HG03354 (cell line): Measurements from ENCODE around the gene MUCL3.
"Not testable (repeated sequence)": the region's sequence is repeated elsewhere in the genome, so short reads cannot be mapped to it uniquely, and the experiment has no call there.

ENCODE experiments used
- ATAC-seq: cut with Tn5 transposase; IDR thresholded peaks from one replicate; pipeline ENCODE4 v1.9.1; 2021; ENCODE audit warnings: mild to moderate bottlenecking; ENCODE audit not compliant: unreplicated experiment, poor library complexity, severe bottlenecking

MUCL3 gene

DNA sequence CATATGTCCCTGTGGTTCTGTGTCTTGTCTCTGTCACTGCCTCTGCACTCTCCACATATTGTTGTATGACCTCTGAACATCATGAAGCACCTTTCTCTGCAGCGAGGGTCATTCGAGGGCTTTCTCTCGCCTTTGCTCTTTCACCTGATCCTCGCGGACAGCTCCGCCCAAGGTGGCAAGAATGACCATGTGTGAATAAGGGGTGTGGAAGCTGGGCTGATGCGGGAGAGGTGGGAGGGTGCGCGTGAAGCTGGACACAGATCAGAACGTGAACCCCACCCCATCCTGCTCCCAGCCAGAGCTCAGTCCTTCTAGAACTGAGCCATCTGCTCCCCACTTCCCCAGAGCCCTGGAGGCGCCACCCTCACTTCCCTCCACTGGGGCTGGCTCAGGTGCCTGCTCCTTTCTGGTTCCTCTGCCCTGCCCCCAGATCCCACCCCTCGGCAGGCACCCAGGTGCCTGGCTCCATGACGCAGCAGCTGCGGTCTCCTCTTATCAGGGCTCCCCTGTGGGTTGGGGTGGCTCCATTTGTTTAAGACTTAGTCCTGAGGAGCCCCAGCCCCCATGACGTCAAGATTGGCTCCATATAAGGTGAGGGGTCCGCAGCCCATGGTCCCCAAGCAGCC is at the start of gene MUCL3:
MUCL3 (plus strand) TSS at position 613 of the 626 bp plus-strand sequence. CDS start 27 bp downstream, outside the sequence.
- no peak for ATAC-seq

- ATAC-seq = no peak
Measured at GRCh38 chr6:30891450-30891723, 49.4 kb upstream of the MUCL3 start.

GRCh38 chr6:30891816-30892538 is 48.8 kb upstream of the MUCL3 start:
- no peak for ATAC-seq

GRCh38 chr6:30893001-30893591 is 47.7 kb upstream of the MUCL3 start:
- ATAC-seq = no peak

DNA sequence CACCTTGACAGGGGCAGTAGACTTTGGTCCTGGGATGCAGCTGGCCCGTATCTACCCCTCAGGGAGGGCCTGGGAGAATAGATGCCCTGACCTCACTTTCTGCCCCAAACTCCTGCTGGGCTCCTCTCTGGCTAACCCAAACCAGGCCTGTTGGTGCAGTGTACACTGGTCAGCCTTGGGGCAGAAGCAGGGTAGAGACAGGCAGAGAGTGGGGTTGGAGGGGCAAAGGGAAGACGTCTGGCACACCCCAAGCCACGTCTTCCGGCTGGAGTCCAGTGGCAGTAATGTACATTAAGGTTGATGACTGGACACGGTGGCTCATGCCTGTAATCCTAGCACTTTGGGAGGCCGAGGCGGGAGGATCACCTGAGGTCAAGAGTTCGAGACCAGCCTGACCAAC is 47.1 kb upstream of the MUCL3 start:
- ATAC-seq = no peak

GRCh38 chr6:30894381-30894780 is 46.4 kb upstream of the MUCL3 start:
- no peak for ATAC-seq

- no peak for ATAC-seq
Measured at GRCh38 chr6:30894935-30895334, 45.8 kb upstream of the MUCL3 start.

GRCh38 chr6:30895343-30895742 is 45.4 kb upstream of the MUCL3 start:
- no peak for ATAC-seq

DNA sequence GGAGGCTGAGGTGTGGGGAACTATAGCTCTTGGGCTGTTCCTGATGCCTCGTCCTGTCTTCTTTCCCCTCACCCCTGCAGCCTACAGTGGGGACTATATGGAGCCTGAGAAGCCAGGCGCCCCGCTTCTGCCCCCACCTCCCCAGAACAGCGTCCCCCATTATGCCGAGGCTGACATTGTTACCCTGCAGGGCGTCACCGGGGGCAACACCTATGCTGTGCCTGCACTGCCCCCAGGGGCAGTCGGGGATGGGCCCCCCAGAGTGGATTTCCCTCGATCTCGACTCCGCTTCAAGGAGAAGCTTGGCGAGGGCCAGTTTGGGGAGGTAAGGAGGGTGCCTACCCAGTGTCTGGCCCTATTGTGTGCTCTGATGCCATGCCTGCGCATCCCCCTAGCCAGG is 44.2 kb upstream of the MUCL3 start:
- ATAC-seq = no peak

DNA sequence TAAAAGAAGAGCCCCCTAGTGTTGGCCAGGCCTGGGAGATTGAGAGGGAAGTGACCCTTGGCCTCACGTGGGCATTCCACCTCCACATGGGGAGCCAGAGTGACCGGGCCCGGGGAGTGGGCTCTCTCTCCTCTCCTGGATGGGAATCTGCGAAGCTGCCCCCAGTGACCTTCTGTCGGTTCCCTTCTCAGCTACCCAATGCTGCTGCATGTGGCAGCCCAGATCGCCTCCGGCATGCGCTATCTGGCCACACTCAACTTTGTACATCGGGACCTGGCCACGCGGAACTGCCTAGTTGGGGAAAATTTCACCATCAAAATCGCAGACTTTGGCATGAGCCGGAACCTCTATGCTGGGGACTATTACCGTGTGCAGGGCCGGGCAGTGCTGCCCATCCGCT is 42.9 kb upstream of the MUCL3 start:
- ATAC-seq = no peak

- no peak for ATAC-seq
Measured at GRCh38 chr6:30898750-30899360, 41.9 kb upstream of the MUCL3 start.

GRCh38 chr6:30900863-30901417 is 39.8 kb upstream of the MUCL3 start:
- no peak for ATAC-seq

DNA sequence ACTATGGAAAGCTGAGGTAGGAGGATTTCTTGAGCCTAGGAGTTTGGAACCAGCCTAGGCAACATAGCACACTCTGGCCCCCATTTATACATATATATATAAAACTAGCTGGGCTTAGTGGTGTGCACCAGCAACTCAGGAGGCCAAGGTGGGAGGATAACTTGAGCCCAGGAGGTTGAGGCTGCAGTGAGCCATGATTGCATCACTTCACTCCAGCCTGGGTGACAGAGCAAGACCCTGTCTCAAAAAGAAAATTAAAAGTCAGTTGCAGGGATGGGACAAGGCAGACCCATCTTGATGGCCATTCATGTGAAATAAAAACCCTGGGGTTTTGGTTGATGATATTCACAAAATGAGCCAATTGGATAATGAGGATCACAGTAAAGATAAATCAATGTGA is 39.3 kb upstream of the MUCL3 start:
- ATAC-seq = no peak

- ATAC-seq = not testable (repeated sequence)
Measured at GRCh38 chr6:30902196-30902595, 38.6 kb upstream of the MUCL3 start.

DNA sequence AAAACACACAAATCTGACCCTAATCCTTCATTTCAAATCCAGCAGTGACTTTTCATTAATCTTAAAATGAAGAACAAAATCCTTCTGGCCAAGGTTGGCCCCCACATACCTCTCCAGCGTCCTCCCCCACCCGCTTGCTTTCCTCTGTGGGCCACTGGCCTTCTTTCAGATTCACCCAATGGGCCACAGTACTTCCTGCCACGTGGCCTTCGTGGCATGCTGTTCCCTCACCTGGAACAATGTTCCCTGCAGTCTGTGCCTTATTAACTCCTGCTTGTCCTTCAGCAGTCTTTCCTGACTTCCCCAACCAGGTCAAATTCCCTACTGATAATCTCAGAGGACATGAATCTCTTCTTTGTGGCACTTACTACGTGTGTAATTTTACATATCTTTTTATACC is 38.1 kb upstream of the MUCL3 start:
- no peak for ATAC-seq

DNA sequence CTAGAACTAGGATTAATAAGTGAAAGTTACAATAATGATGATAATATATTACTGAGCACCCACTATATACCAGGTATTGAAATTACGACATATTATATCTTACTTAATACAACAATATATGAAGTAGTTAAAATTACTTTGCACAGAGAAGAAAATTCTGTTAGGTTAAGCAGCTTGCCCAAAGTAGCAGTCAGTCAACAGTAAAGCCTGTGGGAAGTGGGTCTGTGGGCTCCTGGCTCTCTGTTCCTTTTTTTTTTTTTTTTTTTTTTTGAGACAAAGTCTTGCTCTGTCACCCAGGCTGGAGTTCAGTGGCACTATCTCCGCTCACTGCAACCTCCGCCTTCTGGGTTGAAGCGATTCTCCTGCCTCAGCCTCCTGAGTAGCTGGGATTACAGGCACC is 37.5 kb upstream of the MUCL3 start:
- no peak for ATAC-seq

DNA sequence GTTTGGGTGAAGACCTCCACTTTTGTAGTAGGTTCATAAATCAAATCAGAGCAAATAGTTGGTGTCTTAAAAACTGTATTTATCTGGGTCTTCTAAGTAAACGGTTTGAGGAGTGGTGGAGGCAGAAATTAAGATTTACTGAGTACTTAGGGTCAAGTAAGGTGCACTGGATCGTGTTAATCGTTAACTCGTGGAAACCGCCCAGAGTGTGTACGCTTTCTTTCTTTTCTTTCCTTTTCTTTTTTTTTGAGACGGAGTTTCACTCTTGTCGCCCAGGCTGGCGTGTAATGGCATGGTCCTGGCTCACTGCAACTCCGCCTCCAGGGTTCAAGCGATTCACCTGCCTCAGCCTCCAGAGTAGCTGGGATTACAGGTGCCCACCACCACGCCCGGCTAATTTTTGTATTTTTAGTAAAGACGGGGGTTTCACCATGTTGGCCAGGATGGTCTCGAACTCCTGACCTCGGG is 33.4 kb upstream of the MUCL3 start:
- not testable (repeated sequence) for ATAC-seq

- ATAC-seq = peak; percentile 98
Measured at GRCh38 chr6:30907758-30908591, 32.8 kb upstream of the MUCL3 start, which contains the start of gene GTF2H4. TSS of gene GTF2H4 (plus strand) at chr6:30908207.

DNA sequence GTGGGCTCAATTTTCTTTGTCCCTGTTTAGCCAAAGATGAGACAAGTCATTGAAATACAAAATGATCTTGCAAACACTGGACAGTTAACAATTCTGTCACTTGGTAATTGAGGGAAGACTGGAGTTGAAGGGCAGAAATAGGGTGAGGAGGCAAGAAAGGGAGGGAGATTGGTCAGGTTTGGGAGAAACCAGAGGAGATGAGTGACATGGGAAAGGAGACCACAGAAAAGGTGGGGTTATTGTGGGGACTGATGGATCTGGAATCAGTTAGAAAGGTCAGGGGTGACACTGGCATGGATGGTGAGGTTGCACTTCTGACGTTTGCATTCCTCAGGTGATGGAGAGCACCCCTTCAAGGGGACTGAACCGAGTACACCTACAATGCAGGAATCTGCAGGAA is 32.1 kb upstream of the MUCL3 start:
- ATAC-seq = no peak

- not testable (repeated sequence) for ATAC-seq
Measured at GRCh38 chr6:30910473-30910872, 30.3 kb upstream of the MUCL3 start.
